AG09319 (cell line): ENCODE data around the gene ICAM5.

Source experiments
- DNase-seq: peaks from one replicate; pipeline ENCODE4 v3.0.0-alpha.2; 2010; ENCODE audit warnings: low read depth; ENCODE audit errors: extremely low read depth
- TF ChIP-seq, protein P1 (sequence below): IDR thresholded peaks from 2 replicates; pipeline ENCODE4 v1.5.1; 2011; ENCODE audit warnings: low read depth, mild to moderate bottlenecking, inconsistent platforms, low read length, moderate library complexity

The ICAM5 gene

DNA sequence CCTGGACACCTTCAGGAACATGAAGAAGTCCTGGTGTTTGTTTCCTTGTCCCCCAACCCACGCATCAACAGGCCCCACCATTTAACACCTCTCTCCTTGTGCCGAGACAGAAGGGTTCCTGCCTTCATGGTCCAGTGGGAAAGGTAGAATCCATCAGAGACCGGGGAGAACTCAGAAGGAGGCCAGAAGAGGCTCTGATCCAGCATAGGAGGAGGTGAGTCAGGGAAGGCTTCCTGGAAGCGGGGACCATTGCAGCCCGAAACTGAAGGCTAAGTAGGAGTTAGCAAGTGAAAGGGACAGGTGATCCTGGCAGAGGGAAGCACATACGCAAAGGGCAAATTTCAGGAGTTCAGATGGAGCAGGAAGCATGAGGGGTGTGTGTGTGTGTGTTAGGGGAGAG lies 49.2 kb downstream of the ICAM5 start:
- TF ChIP-seq, protein P1, sequence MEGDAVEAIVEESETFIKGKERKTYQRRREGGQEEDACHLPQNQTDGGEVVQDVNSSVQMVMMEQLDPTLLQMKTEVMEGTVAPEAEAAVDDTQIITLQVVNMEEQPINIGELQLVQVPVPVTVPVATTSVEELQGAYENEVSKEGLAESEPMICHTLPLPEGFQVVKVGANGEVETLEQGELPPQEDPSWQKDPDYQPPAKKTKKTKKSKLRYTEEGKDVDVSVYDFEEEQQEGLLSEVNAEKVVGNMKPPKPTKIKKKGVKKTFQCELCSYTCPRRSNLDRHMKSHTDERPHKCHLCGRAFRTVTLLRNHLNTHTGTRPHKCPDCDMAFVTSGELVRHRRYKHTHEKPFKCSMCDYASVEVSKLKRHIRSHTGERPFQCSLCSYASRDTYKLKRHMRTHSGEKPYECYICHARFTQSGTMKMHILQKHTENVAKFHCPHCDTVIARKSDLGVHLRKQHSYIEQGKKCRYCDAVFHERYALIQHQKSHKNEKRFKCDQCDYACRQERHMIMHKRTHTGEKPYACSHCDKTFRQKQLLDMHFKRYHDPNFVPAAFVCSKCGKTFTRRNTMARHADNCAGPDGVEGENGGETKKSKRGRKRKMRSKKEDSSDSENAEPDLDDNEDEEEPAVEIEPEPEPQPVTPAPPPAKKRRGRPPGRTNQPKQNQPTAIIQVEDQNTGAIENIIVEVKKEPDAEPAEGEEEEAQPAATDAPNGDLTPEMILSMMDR, result no peak
- DNase-seq, result no peak

DNA sequence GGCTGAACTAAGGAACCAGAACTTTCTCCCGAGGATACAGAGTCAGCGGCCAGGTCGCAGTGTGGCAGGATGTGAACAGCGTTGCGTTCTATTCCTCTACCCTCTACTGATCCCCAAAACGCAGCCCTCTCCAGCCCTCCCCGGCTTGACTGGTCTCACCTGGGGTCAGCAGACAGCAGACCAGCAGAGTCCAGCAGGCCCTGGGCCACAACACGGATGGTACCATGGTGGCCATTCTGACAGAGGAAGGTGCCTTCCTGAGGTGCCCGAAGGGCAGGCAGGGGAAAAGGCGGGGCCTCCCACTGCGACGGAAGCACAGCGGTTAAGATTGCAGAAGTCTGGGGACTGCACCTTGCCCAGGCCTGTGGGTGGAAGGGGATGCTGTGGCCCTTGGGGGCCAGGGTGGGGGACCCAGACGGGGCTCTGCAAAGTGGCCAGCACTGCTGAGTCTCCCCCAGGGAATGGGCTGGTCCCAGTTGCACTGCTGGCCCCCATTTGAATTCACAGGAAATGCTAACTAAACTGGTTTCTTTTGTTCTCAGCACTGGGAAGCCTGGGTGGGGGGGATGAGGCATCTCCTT lies 49.7 kb downstream of the ICAM5 start, which contains the start of gene ICAM3:
ICAM3 (minus strand) TSS at position 245 of the 581 bp plus-strand sequence; CDS start at position 235, 10 bp downstream.
- TF ChIP-seq, protein P1, result no peak
- no peak for DNase-seq

DNA sequence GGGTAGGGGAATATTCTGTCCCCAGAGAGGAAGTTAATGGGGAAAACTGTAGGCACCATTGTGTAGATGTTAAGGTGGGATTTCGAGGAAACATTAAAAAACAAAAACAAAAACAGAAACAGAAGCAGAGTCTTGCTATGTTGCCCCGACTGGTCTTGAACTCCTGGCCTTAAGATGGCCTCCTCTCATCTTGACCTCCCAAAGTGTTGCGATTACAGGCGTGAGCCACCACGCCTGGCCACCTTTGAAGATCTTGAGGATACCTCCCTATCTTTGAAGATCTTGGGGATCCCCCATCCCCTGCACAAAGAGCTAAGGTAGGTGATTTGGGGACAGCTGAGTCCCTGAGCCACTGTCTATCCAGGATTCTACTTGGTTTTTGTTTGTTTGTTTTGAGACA lies 50.2 kb downstream of the ICAM5 start:
- no peak for DNase-seq

DNA sequence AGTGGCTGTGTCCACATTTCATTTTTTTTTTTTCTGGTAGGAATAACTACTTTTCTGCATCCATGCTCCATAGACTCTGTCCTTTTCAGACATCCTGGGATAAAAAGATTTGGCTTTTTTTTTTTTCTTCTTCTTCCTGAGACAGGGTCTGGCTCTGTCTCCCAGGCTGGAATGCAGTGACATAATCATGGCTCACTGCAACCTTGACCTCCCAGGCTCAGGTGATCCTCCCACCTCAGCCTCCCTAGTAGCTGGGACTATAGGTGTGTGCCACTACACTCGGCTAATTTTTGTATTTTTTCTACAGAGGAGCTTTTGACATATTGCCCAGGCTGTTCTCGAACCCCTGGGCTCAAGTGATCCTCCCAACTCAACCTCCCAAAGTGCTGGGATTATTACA lies 53.7 kb downstream of the ICAM5 start:
- DNase-seq, result no peak
- TF ChIP-seq, protein P1, result no peak

More for the DNA sequence above, 50.2 kb downstream of the ICAM5 start:
- TF ChIP-seq, protein P1, result no peak

DNA sequence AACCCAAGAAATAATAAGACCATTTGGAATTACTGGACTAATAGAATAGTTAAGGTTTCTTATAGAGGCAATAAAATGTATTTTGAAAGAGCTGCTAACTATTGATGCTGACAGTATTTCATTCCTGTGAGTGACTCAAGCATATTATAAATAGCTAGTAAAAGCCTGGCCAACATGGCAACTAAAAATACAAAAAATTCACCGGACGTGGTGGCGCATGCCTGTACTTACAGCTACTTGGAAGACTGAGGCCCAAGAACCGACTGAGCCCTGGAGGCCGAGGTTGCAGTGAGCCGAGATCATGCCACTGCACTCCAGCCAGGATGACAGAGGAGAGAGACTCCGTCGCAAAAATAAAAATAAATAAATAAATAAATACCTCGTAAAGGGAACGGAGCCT lies 55.0 kb downstream of the ICAM5 start:
- TF ChIP-seq, protein P1, result no peak
- no peak for DNase-seq
